ENCODE measurements around the gene CDC14A.

Gene CDC14A

DNA sequence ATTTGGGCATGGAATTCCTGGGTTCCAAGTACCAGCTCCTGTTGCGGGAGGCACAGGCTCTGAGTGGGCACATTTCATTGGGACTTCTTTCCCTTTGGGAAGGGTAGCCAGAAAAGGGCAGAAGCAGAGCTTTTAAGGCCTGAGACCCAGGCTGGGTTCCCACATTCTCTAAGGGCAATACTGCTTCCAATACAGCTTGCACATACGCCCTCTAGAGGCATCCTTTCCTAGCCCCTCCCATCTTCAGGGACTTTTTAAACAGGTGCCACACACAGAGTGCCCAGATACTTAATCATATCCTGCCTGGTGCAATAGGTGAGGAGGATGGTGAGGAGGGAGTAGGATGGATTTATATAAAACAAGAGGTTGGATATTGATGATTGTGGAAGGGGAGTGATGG is 191.3 kb downstream of the CDC14A start:
- no peak for DNase-seq

DNA sequence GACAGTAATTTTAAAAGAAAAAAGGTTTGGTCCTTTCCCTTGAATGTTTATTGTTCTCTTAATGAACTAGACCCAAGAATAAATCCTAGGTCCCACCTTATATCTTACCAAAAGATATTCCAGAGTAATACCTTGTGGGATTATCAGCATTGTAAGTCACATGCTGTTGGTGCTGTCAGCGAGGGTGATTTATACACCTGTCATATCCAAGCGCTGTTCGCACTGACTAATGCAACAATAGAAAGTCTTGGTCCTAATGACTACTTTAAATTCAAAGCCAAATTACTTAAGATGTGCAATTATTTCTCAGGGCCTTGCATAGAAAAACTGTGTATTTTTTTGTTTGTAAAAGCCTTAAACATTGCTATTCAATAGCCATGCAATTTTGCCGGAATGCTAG is 192.5 kb downstream of the CDC14A start:
- DNase-seq = no peak

DNA sequence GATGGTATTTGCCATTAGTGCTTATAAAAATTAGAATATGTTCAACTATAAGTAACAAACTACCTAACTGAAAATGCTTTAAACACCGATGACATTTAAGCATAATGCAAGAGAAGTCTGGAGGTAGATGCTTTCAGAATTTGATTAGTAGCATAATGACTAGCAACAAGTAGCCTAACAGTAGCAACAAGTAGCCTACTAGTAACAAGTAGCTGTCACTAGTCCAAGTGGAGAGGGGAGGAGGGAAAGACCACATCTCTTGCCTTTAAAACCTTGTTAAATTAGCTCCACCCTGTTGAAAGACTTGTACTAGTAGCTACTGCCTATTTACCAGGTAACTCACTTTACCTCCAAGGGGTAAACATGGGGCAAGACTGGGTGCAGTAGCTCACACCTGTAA is 193.5 kb downstream of the CDC14A start:
- no peak for DNase-seq

DNA sequence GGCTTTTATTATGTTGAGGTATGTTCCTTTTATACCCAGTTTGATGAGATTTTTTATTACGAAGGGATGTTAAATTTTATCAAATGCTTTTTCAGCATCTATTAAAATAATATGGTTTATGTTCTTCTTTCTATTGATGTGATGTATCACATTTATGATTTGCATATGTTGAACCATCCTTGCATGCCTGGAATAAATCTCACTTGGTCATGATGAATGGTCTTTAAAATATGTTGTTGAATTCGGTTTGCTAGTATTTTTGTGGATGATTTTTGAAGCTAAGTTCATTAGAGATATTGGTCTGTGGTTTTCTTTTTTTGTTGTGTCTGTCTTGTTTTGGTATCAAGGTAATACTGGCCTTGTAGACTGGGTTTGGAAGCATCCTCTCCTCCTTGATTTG is 199.7 kb downstream of the CDC14A start:
- DNase-seq = no peak

DNA sequence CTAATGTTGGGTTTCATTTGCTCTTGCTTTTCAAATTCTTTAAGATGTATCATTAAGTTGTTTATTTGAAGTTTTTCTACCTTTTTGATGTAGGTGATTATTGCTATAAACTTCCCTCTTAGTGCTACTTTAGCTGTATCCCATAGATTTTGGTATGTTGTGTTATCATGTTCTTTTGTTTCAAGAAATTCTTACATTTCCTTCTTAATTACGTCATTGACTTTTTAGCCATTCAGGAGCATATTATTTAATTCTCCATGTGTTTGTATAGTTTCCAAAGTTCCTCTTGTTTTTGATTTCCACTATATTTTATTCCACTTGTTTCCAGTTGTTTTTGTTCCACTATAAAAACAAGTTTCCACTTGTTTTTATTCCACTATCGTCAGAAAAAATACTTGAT is 200.6 kb downstream of the CDC14A start:
- DNase-seq = no peak

DNA sequence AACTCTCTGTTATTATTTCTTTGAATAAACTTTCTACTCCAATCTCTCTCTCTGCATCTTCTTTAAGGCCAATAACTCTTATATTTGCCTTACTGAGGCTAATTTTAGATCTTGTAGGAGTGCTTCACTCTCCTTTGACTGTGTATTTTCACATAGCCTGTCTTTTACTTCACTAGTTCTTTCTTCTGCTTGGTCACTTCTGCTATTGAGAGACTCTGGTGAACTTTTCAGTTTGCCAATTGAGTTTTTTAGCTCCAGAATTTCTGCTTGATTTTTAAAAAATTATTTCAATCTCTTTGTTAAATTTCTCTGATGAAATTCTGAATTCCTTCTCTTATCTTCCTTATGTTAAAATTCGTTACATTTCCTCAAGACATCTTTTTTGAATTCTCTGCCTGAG is 203.9 kb downstream of the CDC14A start:
- no peak for DNase-seq

DNA sequence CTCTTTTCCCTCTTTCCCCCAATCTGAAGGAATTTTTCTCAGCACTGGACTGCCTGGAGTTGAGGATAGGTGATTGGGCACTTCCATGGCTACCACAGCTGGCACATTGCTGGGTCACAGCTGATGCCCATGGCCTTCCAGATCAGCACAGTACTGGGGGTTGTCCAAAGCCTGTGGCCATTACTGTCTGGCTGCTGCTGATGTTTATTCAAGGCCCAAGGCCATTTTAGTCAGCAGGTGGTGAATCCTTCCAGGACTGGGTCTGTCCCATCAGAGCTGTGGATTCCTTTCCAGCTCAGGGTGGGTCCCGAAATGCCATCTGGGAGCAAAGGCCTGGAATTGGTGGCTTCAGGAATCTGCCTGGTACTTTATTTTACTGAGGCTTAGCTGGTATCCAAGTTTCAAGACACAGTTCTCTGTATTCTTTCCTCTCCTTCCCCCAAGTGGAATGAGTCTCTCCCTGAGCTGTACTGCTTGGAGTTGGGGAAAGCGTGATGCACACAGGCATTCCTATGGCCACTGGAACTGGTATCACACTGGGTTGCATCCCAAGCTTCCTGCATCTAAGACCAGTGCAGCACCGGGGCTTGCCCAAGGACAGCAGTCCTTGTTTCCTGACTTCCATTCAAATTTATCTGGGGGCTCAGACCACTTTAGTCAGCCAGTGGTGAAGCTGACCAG is 204.8 kb downstream of the CDC14A start:
- no peak for DNase-seq

DNA sequence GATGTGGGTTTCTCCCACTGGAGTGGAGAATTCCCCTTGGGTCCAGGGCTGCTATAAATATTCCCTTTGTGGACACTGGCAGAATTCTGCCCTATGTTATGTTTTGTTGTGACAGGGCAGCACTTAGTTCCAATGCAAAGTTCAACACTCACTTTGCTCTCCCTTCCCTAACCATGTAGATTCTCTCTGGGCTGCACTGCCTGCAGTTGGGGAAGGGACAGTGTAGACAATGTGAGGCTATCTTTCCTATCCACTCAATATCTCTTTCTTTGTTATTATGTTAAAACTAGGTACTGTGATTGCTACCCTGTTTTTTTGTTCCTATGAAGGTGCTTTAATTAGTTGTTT is 205.3 kb downstream of the CDC14A start:
- DNase-seq = no peak

DNA sequence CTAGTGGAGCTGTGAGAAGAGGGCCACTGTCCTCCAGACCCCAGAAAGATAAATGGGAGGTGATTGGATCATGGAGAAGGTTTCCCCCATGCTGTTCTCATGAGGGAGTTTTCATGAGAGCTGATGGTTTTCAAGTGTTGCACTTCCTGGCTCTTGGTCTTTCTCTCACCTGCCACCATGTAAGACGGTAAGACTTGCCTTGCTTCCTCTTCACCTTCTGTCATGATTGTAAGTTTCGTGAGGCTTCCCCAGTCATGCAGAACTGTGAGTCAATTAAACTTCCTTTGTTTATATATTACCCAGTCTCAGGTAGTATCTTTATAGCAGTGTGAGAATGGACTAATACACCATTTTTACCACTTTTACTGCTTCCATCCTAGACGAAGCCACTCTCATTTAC is 213.2 kb downstream of the CDC14A start:
- no peak for DNase-seq

DNA sequence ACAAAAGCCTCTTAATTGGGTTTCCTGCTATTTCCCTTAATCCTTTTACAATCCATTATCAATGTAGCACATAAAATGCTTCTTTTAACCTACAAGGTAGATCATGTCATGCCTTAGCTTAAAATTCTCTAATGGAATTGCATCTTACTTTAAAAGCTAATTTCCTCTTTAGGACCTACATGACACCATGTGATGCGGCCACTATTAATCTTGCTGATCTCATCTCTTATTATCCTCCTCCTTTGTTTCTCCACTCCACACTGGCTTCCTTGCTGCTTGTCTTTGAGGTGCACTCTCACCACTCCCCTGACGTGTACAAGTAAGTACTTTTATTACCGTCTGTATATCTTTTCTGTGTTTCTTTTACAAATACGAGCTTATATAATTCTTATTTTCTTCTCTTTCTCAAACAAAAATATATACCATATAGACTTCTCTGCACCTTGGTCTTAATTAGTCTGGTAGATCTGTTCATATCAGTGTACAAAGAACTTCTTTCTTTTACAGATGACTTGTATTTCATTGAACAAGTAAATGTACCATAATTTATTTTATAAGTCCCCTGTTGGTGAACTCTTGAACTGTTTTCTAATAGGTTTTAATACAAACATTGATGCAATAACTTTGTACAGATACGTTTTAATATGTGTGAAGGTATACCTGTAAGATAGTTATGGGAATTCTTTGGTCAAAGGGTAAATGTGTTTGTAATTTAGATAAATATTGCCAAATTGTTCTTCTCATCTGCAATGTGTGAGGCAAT is 213.8 kb downstream of the CDC14A start:
- no peak for DNase-seq

DNA sequence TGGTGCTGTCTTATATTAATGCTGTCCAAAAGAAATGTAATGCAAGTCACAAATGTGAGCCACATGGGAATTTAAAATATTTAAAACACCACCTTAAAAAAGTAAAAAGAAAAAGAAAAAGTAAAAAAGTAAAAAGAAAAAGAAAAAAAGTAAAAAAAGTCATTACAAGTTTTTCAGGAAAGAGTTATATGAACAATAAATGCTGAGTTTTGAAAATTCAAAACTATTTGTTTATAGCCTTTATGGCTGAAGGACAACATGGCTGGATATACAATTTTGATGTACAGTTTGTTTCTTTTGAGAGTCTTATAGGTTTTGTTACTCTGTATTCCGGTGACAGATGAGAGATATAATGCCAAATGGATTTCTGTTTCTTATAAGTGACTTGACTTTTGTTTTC is 214.8 kb downstream of the CDC14A start:
- DNase-seq = no peak
